Caco-2 (cell line): ENCODE results near the gene ZBED5. TPM values are rescaled to one million over a fixed set of nuclear protein-coding genes. Genes with fewer than 3 reads are reported as not detected.

ENCODE experiments used
- BruUV-seq: library from RNA; stranded (reverse); fragments of 400-500 nt; replicated peaks from 2 replicates; lab custom pipeline; 2021; lab: Mats Ljungman, UMichigan
- CTCF ChIA-PET: fragments of 300-600 bp; sonication (Branson Sonifier 250); formaldehyde crosslinking; loops from one replicate; lab custom pipeline; 2022; ENCODE audit warnings: antibody characterized with exemption; lab: Charles Lee
- POLR2A ChIA-PET: fragments of 300-600 bp; sonication (Branson Sonifier 250); formaldehyde crosslinking; loops from one replicate; lab custom pipeline; 2022; ENCODE audit warnings: antibody characterized with exemption; lab: Charles Lee
- DNase-seq, 2 experiments: peaks; one replicate each; pipeline versions ENCODE4 v3.0.0 to v3.0.0-alpha.2; 2020 to 2022
- H3K27me3 ChIP-seq: replicated peaks from 2 replicates; pipeline ENCODE4 v1.6.0; 2011; ENCODE audit warnings: low read length; ENCODE audit not compliant: control insufficient read depth, insufficient read depth
- H3K36me3 ChIP-seq: 2 replicates; pipeline ENCODE4 v1.5.1; 2011; ENCODE audit warnings: low read length; ENCODE audit not compliant: control insufficient read depth, insufficient read depth
- H3K4me1 ChIP-seq: fragments of 250-450 bp; sonication (Bioruptor Pico); 2 replicates; pipeline ENCODE4 v1.5.1; 2020; ENCODE audit warnings: mild to moderate bottlenecking
- H3K4me3 ChIP-seq: 2 replicates; pipeline ENCODE4 v1.5.1; 2011; ENCODE audit warnings: low read depth, mild to moderate bottlenecking, control low read depth, low read length
- H3K9me3 ChIP-seq: fragments of 250-450 bp; sonication (Bioruptor Pico); 2 replicates; pipeline ENCODE4 v1.5.1; 2020; ENCODE audit warnings: mild to moderate bottlenecking, moderate library complexity
- H3K27ac Mint-ChIP-seq: one replicate; pipeline ENCODE4 v1.8.0; 2022; ENCODE audit warnings: mixed read lengths; ENCODE audit not compliant: unreplicated experiment
- H3K27me3 Mint-ChIP-seq: one replicate; pipeline ENCODE4 v1.8.0; 2022; ENCODE audit warnings: mixed read lengths; ENCODE audit not compliant: insufficient read depth, unreplicated experiment
- H3K36me3 Mint-ChIP-seq: one replicate; pipeline ENCODE4 v1.8.0; 2022; ENCODE audit warnings: mild to moderate bottlenecking, mixed read lengths; ENCODE audit not compliant: insufficient read depth, unreplicated experiment
- H3K4me1 Mint-ChIP-seq: one replicate; pipeline ENCODE4 v1.8.0; 2022; ENCODE audit warnings: low read depth, mixed read lengths; ENCODE audit not compliant: unreplicated experiment
- H3K4me3 Mint-ChIP-seq: one replicate; pipeline ENCODE4 v1.8.0; 2022; ENCODE audit warnings: mild to moderate bottlenecking, moderate library complexity, mixed read lengths; ENCODE audit not compliant: unreplicated experiment
- H3K9me3 Mint-ChIP-seq: one replicate; pipeline ENCODE4 v1.8.0; 2022; ENCODE audit warnings: mixed read lengths; ENCODE audit not compliant: unreplicated experiment
- intact Hi-C: fragments of 100-400 bp; cut with micrococcal nuclease; formaldehyde crosslinking; loops from one replicate; pipeline ENCODE4 v1.10.0; 2022; ENCODE audit not compliant: unreplicated experiment
- total RNA-seq: library from RNA; stranded (reverse); gene quantifications from 2 replicates; pipeline ENCODE4 v1.2.3, GENCODE V29; 2022
- TF ChIP-seq, protein P1 (sequence below), 2 experiments: fragments of 200-600 bp in 1 of 2; IDR thresholded peaks; 1 replicate in 1 of 2; 2 replicates in 1 of 2; pipeline versions ENCODE4 v1.5.1 to v1.8.0; 2011 to 2022; ENCODE audit warnings: antibody characterized with exemption in 1 of 2, control low read depth in 1 of 2, inconsistent platforms in 1 of 2, low read depth in 1 of 2, low read length in 1 of 2, mild to moderate bottlenecking in 1 of 2, moderate library complexity in 1 of 2; ENCODE audit not compliant: insufficient read depth in 1 of 2, severe bottlenecking in 1 of 2, unreplicated experiment in 1 of 2

Gene ZBED5
- total RNA-seq, 1 experiment from 2014 or later: 53.2 TPM

DNA sequence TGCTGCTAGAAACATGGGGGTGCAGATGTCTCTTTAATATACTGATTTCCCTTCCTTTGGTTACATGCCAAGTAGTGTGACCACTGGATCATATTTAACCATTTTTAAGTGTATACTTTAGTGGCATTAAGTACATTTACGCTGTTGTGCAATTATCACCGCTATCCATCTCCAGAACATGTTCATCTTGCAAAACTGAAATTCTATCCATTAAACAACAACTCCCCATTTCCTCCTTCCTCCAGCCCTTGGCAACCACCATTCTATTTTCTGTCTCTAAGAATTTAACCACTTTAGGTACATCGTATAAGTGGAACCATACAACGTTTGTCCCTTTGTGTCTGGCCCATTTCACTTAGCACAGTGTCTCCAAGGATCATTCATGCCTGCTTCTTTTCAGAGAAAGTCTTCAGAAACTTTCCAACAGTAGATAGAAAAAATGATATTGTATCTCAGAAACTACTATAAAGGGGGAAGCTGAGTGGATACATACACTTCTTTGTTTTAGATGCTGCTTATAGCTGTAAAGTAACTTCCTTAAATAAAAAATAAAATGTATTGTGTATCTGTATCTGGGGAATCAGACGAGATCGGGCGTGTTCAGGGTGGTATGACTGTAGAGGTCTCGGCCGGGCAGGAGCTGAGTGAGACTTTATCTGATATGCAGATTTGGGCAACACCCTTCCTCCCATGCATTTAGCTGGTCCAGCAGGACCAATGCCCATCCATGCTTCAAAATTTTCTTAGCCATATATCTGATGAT lies 44.6 kb upstream of the ZBED5 start:
- Histone ChIP-seq H3K27me3 (no peaks in the 10 kb centered on the region), H3K9me3 (no peaks in the 10 kb centered on the region), H3K4me1 (peaks cover 38% of the 10 kb centered on the region), H3K4me3 (no peak overlapping the region), H3K36me3 (no peaks in the 10 kb centered on the region)
- CTCF ChIA-PET: no interaction called here
- no peaks in the 10 kb centered on the region for H3K9me3 Mint-ChIP-seq
- BruUV-seq: no TSS peak
- peak overlapping the region; percentile 86 for H3K27ac Mint-ChIP-seq
- peaks cover 51% of the 10 kb centered on the region for H3K4me1 Mint-ChIP-seq
- POLR2A ChIA-PET: interaction anchor here (0.7 kb wide), 1 partner anchor 94 kb away, joined by 3 read pairs; no protein-coding TSS in a partner anchor
- H3K27me3 Mint-ChIP-seq: no peaks in the 10 kb centered on the region
- intact Hi-C loops: no loop called here
- peaks cover 5% of the 10 kb centered on the region for H3K36me3 Mint-ChIP-seq
- no peak for DNase-seq
- H3K4me3 Mint-ChIP-seq: no peak overlapping the region
- TF ChIP-seq, protein P1, sequence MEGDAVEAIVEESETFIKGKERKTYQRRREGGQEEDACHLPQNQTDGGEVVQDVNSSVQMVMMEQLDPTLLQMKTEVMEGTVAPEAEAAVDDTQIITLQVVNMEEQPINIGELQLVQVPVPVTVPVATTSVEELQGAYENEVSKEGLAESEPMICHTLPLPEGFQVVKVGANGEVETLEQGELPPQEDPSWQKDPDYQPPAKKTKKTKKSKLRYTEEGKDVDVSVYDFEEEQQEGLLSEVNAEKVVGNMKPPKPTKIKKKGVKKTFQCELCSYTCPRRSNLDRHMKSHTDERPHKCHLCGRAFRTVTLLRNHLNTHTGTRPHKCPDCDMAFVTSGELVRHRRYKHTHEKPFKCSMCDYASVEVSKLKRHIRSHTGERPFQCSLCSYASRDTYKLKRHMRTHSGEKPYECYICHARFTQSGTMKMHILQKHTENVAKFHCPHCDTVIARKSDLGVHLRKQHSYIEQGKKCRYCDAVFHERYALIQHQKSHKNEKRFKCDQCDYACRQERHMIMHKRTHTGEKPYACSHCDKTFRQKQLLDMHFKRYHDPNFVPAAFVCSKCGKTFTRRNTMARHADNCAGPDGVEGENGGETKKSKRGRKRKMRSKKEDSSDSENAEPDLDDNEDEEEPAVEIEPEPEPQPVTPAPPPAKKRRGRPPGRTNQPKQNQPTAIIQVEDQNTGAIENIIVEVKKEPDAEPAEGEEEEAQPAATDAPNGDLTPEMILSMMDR (IDR thresholded peaks at IDR 0.05; ENCODE audit: insufficient read depth in 1 of 2, low read depth in 1 of 2, low read length in 1 of 2, severe bottlenecking in 1 of 2, unreplicated experiment in 1 of 2): no peak

DNA sequence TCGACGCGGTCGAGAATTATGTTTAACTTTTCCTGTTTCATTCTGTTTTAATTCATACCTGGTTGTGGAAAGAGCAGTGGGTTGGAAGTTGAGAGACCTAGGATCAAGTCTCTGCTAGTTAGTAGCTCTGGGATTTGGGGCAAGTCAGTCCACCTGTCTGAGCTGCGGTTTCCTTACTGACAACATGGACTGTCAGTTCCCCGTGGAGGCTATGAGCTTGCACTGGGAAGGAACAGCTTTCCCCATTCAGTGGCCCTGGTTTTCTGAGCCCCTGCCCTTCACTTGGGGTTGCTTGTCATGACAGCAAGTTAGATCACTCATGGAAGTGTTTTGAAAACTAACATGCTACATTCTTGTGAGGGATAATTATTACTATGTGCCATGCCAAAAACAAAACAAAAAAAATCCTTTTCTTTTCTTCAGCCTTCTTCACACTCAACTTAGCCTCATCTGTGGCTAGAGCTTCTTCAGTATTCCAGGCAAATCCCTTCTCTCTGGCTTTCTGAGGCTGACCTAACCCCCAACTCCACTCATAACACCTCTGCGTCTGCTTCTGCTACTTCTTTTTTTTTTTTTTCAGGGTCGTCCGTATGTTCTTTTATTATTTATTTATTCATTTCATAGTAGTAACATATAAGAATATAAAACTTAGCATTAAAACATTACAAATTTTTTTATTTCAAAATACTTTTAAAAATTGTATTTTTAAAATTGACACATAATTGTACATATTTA lies 43.0 kb upstream of the ZBED5 start:
- H3K4me1 Mint-ChIP-seq: peaks cover 52% of the 10 kb centered on the region
- no TSS peak for BruUV-seq
- Histone ChIP-seq H3K4me3 (no peak overlapping the region), H3K36me3 (no peaks in the 10 kb centered on the region), H3K4me1 (peaks cover 30% of the 10 kb centered on the region), H3K27me3 (no peaks in the 10 kb centered on the region), H3K9me3 (no peaks in the 10 kb centered on the region)
- H3K36me3 Mint-ChIP-seq: peaks cover 5% of the 10 kb centered on the region
- POLR2A ChIA-PET: interaction anchor here (0.5 to 3.3 kb wide), 6 partner anchors 10 to 1632 kb away, joined by 3 to 46 read pairs (median 6); partner anchors contain the start of genes EIF4G2 and ZBED5
- H3K27ac Mint-ChIP-seq: peak overlapping the region; percentile 86
- no peaks in the 10 kb centered on the region for H3K27me3 Mint-ChIP-seq
- TF ChIP-seq, protein P1 (IDR thresholded peaks at IDR 0.05; ENCODE audit: insufficient read depth in 1 of 2, low read depth in 1 of 2, low read length in 1 of 2, severe bottlenecking in 1 of 2, unreplicated experiment in 1 of 2): no peak
- intact Hi-C loops: loop anchor here (1.0 kb wide), 4 partner anchors 24 to 58 kb away; partner anchors contain the start of gene ZBED5
- peak overlapping the region; percentile 55 for H3K4me3 Mint-ChIP-seq
- CTCF ChIA-PET: interaction anchor here (1.1 to 2.5 kb wide), 5 partner anchors 30 to 110 kb away, joined by 3 to 9 read pairs (median 6); partner anchors contain the start of genes EIF4G2 and ZBED5
- H3K9me3 Mint-ChIP-seq: no peaks in the 10 kb centered on the region
- DNase-seq: no peak
